ENCODE measurements around the gene CSTB. TPM values are rescaled to one million over a fixed set of nuclear protein-coding genes. Genes with fewer than 3 reads are reported as not detected.
A peak's percentile ranks its signal among the peaks of the same experiment; 100 is the strongest.

Gene CSTB
- total and polyA plus RNA-seq, 2 donors = 26.5 to 198 TPM

GRCh38 chr21:43760391-43760958 is 15.6 kb downstream of the CSTB start:
- Histone ChIP-seq H3K27me3 (ENCODE audit: control insufficient read depth in 2 of 2, insufficient read depth in 1 of 2, low read length in 1 of 2) (no peaks in the 10 kb centered on the region), H3K36me3 (ENCODE audit: control insufficient read depth in 2 of 2, insufficient read depth in 2 of 2, low read length in 1 of 2) (peaks cover 3 to 7% of the 10 kb centered on the region in 2 donors), H3K9me3 (ENCODE audit: control insufficient read depth in 2 of 2, insufficient read depth in 1 of 2, low read length in 1 of 2) (peaks cover 0 to 12% of the 10 kb centered on the region in 2 donors), H3K4me1 (ENCODE audit: control insufficient read depth in 2 of 2, insufficient read depth in 2 of 2, low read length in 2 of 2) (peaks cover 0 to 22% of the 10 kb centered on the region in 2 donors), H3K4me3 (ENCODE audit: low read length in 2 of 2) (no peak overlapping the region), H3K27ac (ENCODE audit: low read depth in 1 of 2, low read length in 1 of 2) (no peak overlapping the region)
- DNase-seq (ENCODE audit: low read depth in 6 of 9, low spot score in 9 of 9) = no peak
- 88% methylated on average over 22 of the region's 22 CpGs for WGBS

- peaks cover 0 to 22% of the 10 kb centered on the region in 2 donors for H3K4me1 ChIP-seq (ENCODE audit: control insufficient read depth in 2 of 2, insufficient read depth in 2 of 2, low read length in 2 of 2)
- H3K27me3 ChIP-seq (ENCODE audit: control insufficient read depth in 2 of 2, insufficient read depth in 1 of 2, low read length in 1 of 2) = no peaks in the 10 kb centered on the region
- DNase-seq (ENCODE audit: low read depth in 6 of 9, low spot score in 9 of 9) = no peak
- no peak overlapping the region for H3K4me3 ChIP-seq (ENCODE audit: low read length in 2 of 2)
- 96% methylated on average over 19 of the region's 19 CpGs for WGBS
- no peak overlapping the region for H3K27ac ChIP-seq (ENCODE audit: low read depth in 1 of 2, low read length in 1 of 2)
- H3K36me3 ChIP-seq (ENCODE audit: control insufficient read depth in 2 of 2, insufficient read depth in 2 of 2, low read length in 1 of 2) = peaks cover 3 to 7% of the 10 kb centered on the region in 2 donors
- peaks cover 0 to 17% of the 10 kb centered on the region in 2 donors for H3K9me3 ChIP-seq (ENCODE audit: control insufficient read depth in 2 of 2, insufficient read depth in 1 of 2, low read length in 1 of 2)
Measured at GRCh38 chr21:43759651-43760050, 16.5 kb downstream of the CSTB start.

GRCh38 chr21:43758811-43759210 is 17.3 kb downstream of the CSTB start:
- Histone ChIP-seq H3K27ac (ENCODE audit: low read depth in 1 of 2, low read length in 1 of 2) (no peak overlapping the region), H3K4me3 (ENCODE audit: low read length in 2 of 2) (no peak overlapping the region), H3K36me3 (ENCODE audit: control insufficient read depth in 2 of 2, insufficient read depth in 2 of 2, low read length in 1 of 2) (peaks cover 4 to 7% of the 10 kb centered on the region in 2 donors), H3K4me1 (ENCODE audit: control insufficient read depth in 2 of 2, insufficient read depth in 2 of 2, low read length in 2 of 2) (peaks cover 0 to 22% of the 10 kb centered on the region in 2 donors), H3K27me3 (ENCODE audit: control insufficient read depth in 2 of 2, insufficient read depth in 1 of 2, low read length in 1 of 2) (no peaks in the 10 kb centered on the region), H3K9me3 (ENCODE audit: control insufficient read depth in 2 of 2, insufficient read depth in 1 of 2, low read length in 1 of 2) (peaks cover 0 to 19% of the 10 kb centered on the region in 2 donors)
- WGBS = 94% methylated on average over 10 of the region's 10 CpGs
- DNase-seq (ENCODE audit: low read depth in 6 of 9, low spot score in 9 of 9) = no peak

- no peak for DNase-seq (ENCODE audit: low read depth in 6 of 9, low spot score in 9 of 9)
- peaks cover 5 to 7% of the 10 kb centered on the region in 2 donors for H3K36me3 ChIP-seq (ENCODE audit: control insufficient read depth in 2 of 2, insufficient read depth in 2 of 2, low read length in 1 of 2)
Measured at GRCh38 chr21:43758111-43758641, 17.9 kb downstream of the CSTB start.

GRCh38 chr21:43757601-43758000 is 18.5 kb downstream of the CSTB start:
- peaks cover 4 to 5% of the 10 kb centered on the region in 2 donors for H3K36me3 ChIP-seq (ENCODE audit: control insufficient read depth in 2 of 2, insufficient read depth in 2 of 2, low read length in 1 of 2)
- no peak overlapping the region for H3K4me3 ChIP-seq (ENCODE audit: low read length in 2 of 2)
- peak overlapping the region in 1 of 2 donors; percentile 68 for H3K27ac ChIP-seq (ENCODE audit: low read depth in 1 of 2, low read length in 1 of 2)
- no peaks in the 10 kb centered on the region for H3K27me3 ChIP-seq (ENCODE audit: control insufficient read depth in 2 of 2, insufficient read depth in 1 of 2, low read length in 1 of 2)
- H3K9me3 ChIP-seq (ENCODE audit: control insufficient read depth in 2 of 2, insufficient read depth in 1 of 2, low read length in 1 of 2) = peaks cover 0 to 11% of the 10 kb centered on the region in 2 donors
- WGBS = 90% methylated on average over 16 of the region's 16 CpGs
- H3K4me1 ChIP-seq (ENCODE audit: control insufficient read depth in 2 of 2, insufficient read depth in 2 of 2, low read length in 2 of 2) = peaks cover 0 to 22% of the 10 kb centered on the region in 2 donors
- no peak for DNase-seq (ENCODE audit: low read depth in 6 of 9, low spot score in 9 of 9)

More at GRCh38 chr21:43758111-43758641, 17.9 kb downstream of the CSTB start:
- WGBS = 90% methylated on average over 18 of the region's 18 CpGs
- peaks cover 0 to 17% of the 10 kb centered on the region in 2 donors for H3K9me3 ChIP-seq (ENCODE audit: control insufficient read depth in 2 of 2, insufficient read depth in 1 of 2, low read length in 1 of 2)
- H3K4me1 ChIP-seq (ENCODE audit: control insufficient read depth in 2 of 2, insufficient read depth in 2 of 2, low read length in 2 of 2) = peaks cover 0 to 22% of the 10 kb centered on the region in 2 donors
- H3K4me3 ChIP-seq (ENCODE audit: low read length in 2 of 2) = no peak overlapping the region
- no peaks in the 10 kb centered on the region for H3K27me3 ChIP-seq (ENCODE audit: control insufficient read depth in 2 of 2, insufficient read depth in 1 of 2, low read length in 1 of 2)
- peak overlapping the region in 1 of 2 donors; percentile 68 for H3K27ac ChIP-seq (ENCODE audit: low read depth in 1 of 2, low read length in 1 of 2)

GRCh38 chr21:43755820-43756594 is 20.1 kb downstream of the CSTB start:
- H3K9me3 ChIP-seq (ENCODE audit: control insufficient read depth in 2 of 2, insufficient read depth in 1 of 2, low read length in 1 of 2) = peaks cover 0 to 7% of the 10 kb centered on the region in 2 donors
- WGBS = 96% methylated on average over 37 of the region's 37 CpGs
- no peaks in the 10 kb centered on the region for H3K27me3 ChIP-seq (ENCODE audit: control insufficient read depth in 2 of 2, insufficient read depth in 1 of 2, low read length in 1 of 2)
- peaks cover 0 to 5% of the 10 kb centered on the region in 2 donors for H3K36me3 ChIP-seq (ENCODE audit: control insufficient read depth in 2 of 2, insufficient read depth in 2 of 2, low read length in 1 of 2)
- DNase-seq (ENCODE audit: low read depth in 6 of 9, low spot score in 9 of 9) = no peak
- H3K4me3 ChIP-seq (ENCODE audit: low read length in 2 of 2) = no peak overlapping the region
- H3K27ac ChIP-seq (ENCODE audit: low read depth in 1 of 2, low read length in 1 of 2) = no peak overlapping the region
- peaks cover 0 to 19% of the 10 kb centered on the region in 2 donors for H3K4me1 ChIP-seq (ENCODE audit: control insufficient read depth in 2 of 2, insufficient read depth in 2 of 2, low read length in 2 of 2)

GRCh38 chr21:43754948-43755781 is 20.9 kb downstream of the CSTB start:
- DNase-seq (ENCODE audit: low read depth in 6 of 9, low spot score in 9 of 9) = no peak
- Histone ChIP-seq H3K27me3 (ENCODE audit: control insufficient read depth in 2 of 2, insufficient read depth in 1 of 2, low read length in 1 of 2) (no peaks in the 10 kb centered on the region), H3K9me3 (ENCODE audit: control insufficient read depth in 2 of 2, insufficient read depth in 1 of 2, low read length in 1 of 2) (peaks cover 0 to 7% of the 10 kb centered on the region in 2 donors), H3K4me3 (ENCODE audit: low read length in 2 of 2) (no peak overlapping the region), H3K36me3 (ENCODE audit: control insufficient read depth in 2 of 2, insufficient read depth in 2 of 2, low read length in 1 of 2) (peaks cover 0 to 5% of the 10 kb centered on the region in 2 donors), H3K4me1 (ENCODE audit: control insufficient read depth in 2 of 2, insufficient read depth in 2 of 2, low read length in 2 of 2) (peaks cover 0 to 20% of the 10 kb centered on the region in 2 donors), H3K27ac (ENCODE audit: low read depth in 1 of 2, low read length in 1 of 2) (no peak overlapping the region)
- 96% methylated on average over 26 of the region's 26 CpGs for WGBS

- WGBS = 98% methylated on average over 16 of the region's 16 CpGs
- Histone ChIP-seq H3K27me3 (ENCODE audit: control insufficient read depth in 2 of 2, insufficient read depth in 1 of 2, low read length in 1 of 2) (no peaks in the 10 kb centered on the region), H3K9me3 (ENCODE audit: control insufficient read depth in 2 of 2, insufficient read depth in 1 of 2, low read length in 1 of 2) (peaks cover 0 to 7% of the 10 kb centered on the region in 2 donors), H3K4me3 (ENCODE audit: low read length in 2 of 2) (no peak overlapping the region), H3K4me1 (ENCODE audit: control insufficient read depth in 2 of 2, insufficient read depth in 2 of 2, low read length in 2 of 2) (peaks cover 0 to 27% of the 10 kb centered on the region in 2 donors), H3K36me3 (ENCODE audit: control insufficient read depth in 2 of 2, insufficient read depth in 2 of 2, low read length in 1 of 2) (peaks cover 0 to 5% of the 10 kb centered on the region in 2 donors), H3K27ac (ENCODE audit: low read depth in 1 of 2, low read length in 1 of 2) (no peak overlapping the region)
- DNase-seq (ENCODE audit: low read depth in 6 of 9, low spot score in 9 of 9) = no peak
Measured at GRCh38 chr21:43753439-43753799, 22.7 kb downstream of the CSTB start.

Data from thymus (tissue), 11 donors.